Kidney (tissue), 14 donors: ENCODE results near the gene REXO5. TPM values are rescaled to one million over a fixed set of nuclear protein-coding genes. Genes with fewer than 3 reads are reported as not detected.

Experiments used
- DNase-seq, 5 donors: peaks; one replicate each; pipeline ENCODE4 v3.0.0-alpha.2; 2013 to 2020
- FAIRE-seq: peaks from 2 replicates; lab custom pipeline; 2012; peaks lifted over from hg19 to GRCh38; lab: Jason Lieb, UNC
- H3K27ac ChIP-seq, 2 donors: one replicate each; pipeline ENCODE4 v1.7.0; 2013; ENCODE audit warnings: low read depth in 2 of 2, low read length in 2 of 2, inconsistent platforms in 1 of 2
- H3K27me3 ChIP-seq: one replicate; pipeline ENCODE4 v1.7.1; 2013; ENCODE audit warnings: low read length, inconsistent platforms; ENCODE audit not compliant: control insufficient read depth, insufficient read depth
- H3K36me3 ChIP-seq, 3 donors: one replicate each; pipeline versions ENCODE4 v1.7.0 to v1.7.1; 2013; ENCODE audit warnings: low read length in 3 of 3, control low read depth in 1 of 3, inconsistent platforms in 1 of 3; ENCODE audit not compliant: insufficient read depth in 3 of 3, control insufficient read depth in 2 of 3
- H3K4me1 ChIP-seq, 3 donors: one replicate each; pipeline versions ENCODE4 v1.7.0 to v1.7.1; 2013; ENCODE audit warnings: low read length in 3 of 3, inconsistent platforms in 1 of 3, low read depth in 1 of 3; ENCODE audit not compliant: control insufficient read depth in 2 of 3, insufficient read depth in 2 of 3
- H3K4me3 ChIP-seq, 3 donors: one replicate each; pipeline versions ENCODE4 v1.7.0 to v1.8.1; 2013; ENCODE audit warnings: low read length in 3 of 3, control low read depth in 1 of 3, inconsistent platforms in 1 of 3
- H3K9ac ChIP-seq, 3 donors: one replicate each; pipeline versions ENCODE4 v1.7.0 to v1.7.1; 2013; ENCODE audit warnings: low read length in 3 of 3, control low read depth in 1 of 3, inconsistent platforms in 1 of 3
- H3K9me3 ChIP-seq, 3 donors: one replicate each; pipeline versions ENCODE4 v1.7.0 to v1.7.1; 2013; ENCODE audit warnings: low read length in 3 of 3, control low read depth in 1 of 3, inconsistent platforms in 1 of 3; ENCODE audit not compliant: control insufficient read depth in 2 of 3, insufficient read depth in 1 of 3
- CTCF ChIP-seq: IDR thresholded peaks from 3 replicates; pipeline ENCODE4 v1.5.1; 2012; ENCODE audit warnings: mild to moderate bottlenecking, moderate library complexity, borderline replicate concordance; ENCODE audit not compliant: insufficient read depth; ENCODE audit errors: extremely low read depth
- intact Hi-C: fragments of 100-400 bp; cut with DNase I; formaldehyde crosslinking; loops from one replicate; pipeline ENCODE4 v1.11.1; 2022
- polyA plus RNA-seq: library from polyadenylated mRNA; stranded (reverse); fragments of 350-450 nt; fragmentation: Illumina TruSeq; extraction: RNeasy Lipid Tissue Mini Kit (QIAGEN cat#74804); gene quantifications from one replicate; pipeline ENCODE4 v1.2.3, GENCODE V29; 2014; ENCODE audit warnings: low read depth, low replicate concordance; ENCODE audit not compliant: insufficient read depth
- total RNA-seq: library from RNA; stranded (reverse); fragmentation: NEBNext Ultra II Directional; extraction: Animal tissue kit (Norgen Biotek cat#: 25700); gene quantifications from one replicate; pipeline ENCODE4 v1.2.1, GENCODE V29; 2021
- donor health status: control.
- donor health status: control.
- donor health status: control.
- donor health status: control.
- donor health status: control.
- donor health status: DM: yes; HTN: yes; CAD: no.
- donor health status: Normal renal cell carcinoma (clear cell type).

REXO5 gene
- total and polyA plus RNA-seq, 2 donors from 2014 or later = 1.6 to 2.1 TPM

DNA sequence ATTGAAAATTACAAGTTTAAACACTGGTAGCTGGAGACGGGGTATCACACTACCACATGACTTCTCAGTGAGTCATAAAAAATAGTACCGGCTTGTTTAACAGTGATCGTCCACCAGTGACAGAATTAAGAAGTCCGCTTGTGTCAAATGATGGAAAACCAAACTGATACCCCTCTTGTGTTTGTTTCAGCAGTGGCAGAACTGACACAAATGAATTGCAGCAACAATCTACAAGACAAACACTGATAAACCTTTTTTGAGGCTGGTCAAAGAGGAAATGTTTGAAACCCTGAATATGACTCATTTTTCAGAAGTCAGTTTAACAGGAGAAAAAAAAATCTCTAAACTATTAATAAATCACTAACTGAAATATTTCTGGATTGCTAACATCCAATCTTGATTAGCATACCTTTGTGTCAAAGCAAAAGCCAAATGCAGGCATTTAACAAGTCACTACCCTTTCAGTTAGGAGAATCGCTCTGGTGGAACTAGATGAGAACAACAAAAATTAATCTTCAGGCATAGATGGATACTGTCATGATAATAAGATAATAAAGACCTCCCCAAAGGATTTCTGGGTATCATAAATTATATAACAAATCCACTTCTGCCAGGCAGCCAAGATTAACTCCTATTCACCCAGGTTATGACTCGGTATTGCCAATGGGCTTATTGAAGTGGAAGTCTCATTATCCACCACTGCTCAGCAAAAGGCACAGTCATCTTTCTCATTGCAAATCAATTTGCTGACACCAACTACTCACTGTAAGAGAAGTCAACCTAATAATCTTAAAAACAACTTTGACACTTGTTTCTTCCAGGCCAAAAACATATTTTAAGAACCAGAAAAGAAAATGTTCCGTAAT lies 73.1 kb downstream of the REXO5 start:
- no peak overlapping the region for H3K9ac ChIP-seq
- FAIRE-seq = no peak

DNA sequence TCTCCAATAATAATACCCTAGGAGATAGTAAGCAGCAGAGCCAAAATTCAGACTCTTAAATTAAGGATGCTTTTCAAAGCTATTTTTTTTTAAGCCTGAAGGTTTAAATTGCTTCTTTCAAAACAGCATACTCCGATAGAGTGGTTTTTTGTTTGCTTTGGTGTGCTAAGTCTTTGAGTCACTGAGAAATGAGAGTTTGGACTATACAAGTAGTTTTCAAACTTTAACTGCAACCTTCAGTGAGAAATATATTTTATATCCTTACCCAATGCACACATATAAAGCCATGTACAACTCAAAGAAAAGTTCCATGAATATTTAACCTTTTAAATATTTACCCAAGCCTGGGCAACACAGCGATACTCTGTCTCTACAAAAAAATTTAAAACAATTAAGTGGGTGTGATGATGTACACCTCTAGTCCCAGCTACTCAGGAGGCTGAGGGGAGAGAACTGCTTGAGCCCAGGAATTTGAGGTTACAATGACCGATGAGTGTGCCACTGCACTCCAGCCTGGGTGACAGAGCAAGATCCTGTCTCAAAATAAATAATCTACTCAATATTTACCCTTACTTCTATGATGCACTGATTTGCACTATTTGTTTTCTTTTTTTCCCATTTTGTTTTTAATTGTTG lies 74.7 kb downstream of the REXO5 start:
- FAIRE-seq (no peak), DNase-seq (no peak)
- H3K27ac ChIP-seq = no peak overlapping the region
- intact Hi-C loops = no loop called here
- H3K36me3 ChIP-seq = no peaks in the 10 kb centered on the region
- H3K4me1 ChIP-seq = peaks cover 6 to 44% (median 15%) of the 10 kb centered on the region in 3 donors
- no peak overlapping the region for H3K4me3 ChIP-seq
- TF ChIP-seq CTCF = no peak
- no peaks in the 10 kb centered on the region for H3K9me3 ChIP-seq
- H3K27me3 ChIP-seq = no peaks in the 10 kb centered on the region
- no peak overlapping the region for H3K9ac ChIP-seq

More for the DNA sequence above, 73.1 kb downstream of the REXO5 start:
- Histone ChIP-seq H3K27ac (peak overlapping the region; percentile 10 to 81), H3K27me3 (no peaks in the 10 kb centered on the region), H3K9me3 (no peaks in the 10 kb centered on the region), H3K36me3 (no peaks in the 10 kb centered on the region), H3K4me3 (peak overlapping the region in 2 of 3 donors; percentile 2 to 27), H3K4me1 (peaks cover 5 to 51% (median 13%) of the 10 kb centered on the region in 3 donors)
- intact Hi-C loops = no loop called here
- DNase-seq = peak in 2 of 5 donors; percentile 23 to 39
- TF ChIP-seq CTCF = no peak

DNA sequence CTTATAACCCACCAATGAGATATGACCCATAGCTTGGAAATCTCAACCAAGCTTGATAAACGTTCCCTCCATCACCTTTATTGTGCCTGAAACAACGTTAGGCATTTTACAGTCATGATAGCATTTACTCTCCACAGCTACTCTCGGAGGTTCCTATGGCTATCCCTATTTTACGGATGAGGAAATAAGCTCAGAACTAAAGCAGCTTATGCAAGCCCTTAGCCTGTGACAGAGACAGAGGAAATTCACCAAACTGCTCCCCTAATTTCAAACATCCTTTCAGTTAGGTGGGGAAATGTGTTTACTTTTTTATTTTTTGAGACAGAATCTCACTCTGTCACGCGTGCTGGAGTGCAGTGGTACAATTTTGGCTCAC lies 75.2 kb downstream of the REXO5 start:
- DNase-seq (no peak), FAIRE-seq (no peak)
- Histone ChIP-seq H3K27ac (no peak overlapping the region), H3K9ac (no peak overlapping the region), H3K36me3 (no peaks in the 10 kb centered on the region), H3K4me3 (no peak overlapping the region), H3K9me3 (no peaks in the 10 kb centered on the region), H3K27me3 (no peaks in the 10 kb centered on the region), H3K4me1 (peaks cover 6 to 44% (median 15%) of the 10 kb centered on the region in 3 donors)
- TF ChIP-seq CTCF = no peak
- intact Hi-C loops = no loop called here
